PC-9 (cell line): ENCODE measurements around the gene RALGAPA2.

Source experiments
- CTCF ChIP-seq: fragments of 200-600 bp; sonication (generic); conservative IDR thresholded peaks from 2 replicates; pipeline ENCODE4 v1.6.1; 2017; ENCODE audit warnings: mixed run types, antibody characterized with exemption, mild to moderate bottlenecking, moderate library complexity
- EZH2 ChIP-seq: fragments of 200-600 bp; sonication (generic); IDR thresholded peaks from 2 replicates; pipeline ENCODE4 v1.8.0; 2017; ENCODE audit warnings: antibody characterized with exemption, low read depth

- no peak for TF ChIP-seq CTCF
- no peak for TF ChIP-seq EZH2
Observed at GRCh38 chr20:20702330-20703245, 9.9 kb downstream of the RALGAPA2 start.
